Activated naive CD8-positive, alpha-beta T cell (primary cell): Measurements from ENCODE around the gene BTN2A1.
A peak's percentile ranks its signal among the peaks of the same experiment; 100 is the strongest.
"Not testable (repeated sequence)": the region's sequence is repeated elsewhere in the genome, so short reads cannot be mapped to it uniquely, and the experiment has no call there.

Source experiments
- H3K27ac Mint-ChIP-seq: one replicate; pipeline ENCODE4 v1.8.0; 2021; ENCODE audit warnings: mixed read lengths
- H3K27me3 Mint-ChIP-seq: one replicate; pipeline ENCODE4 v1.8.0; 2021; ENCODE audit warnings: mixed read lengths
- H3K36me3 Mint-ChIP-seq: one replicate; pipeline ENCODE4 v1.8.0; 2021; ENCODE audit warnings: mixed read lengths
- H3K4me1 Mint-ChIP-seq: one replicate; pipeline ENCODE4 v1.8.0; 2021; ENCODE audit warnings: low read depth, mixed read lengths
- H3K4me3 Mint-ChIP-seq: one replicate; pipeline ENCODE4 v1.8.0; 2021; ENCODE audit warnings: mild to moderate bottlenecking, mixed read lengths
- H3K9me3 Mint-ChIP-seq: one replicate; pipeline ENCODE4 v1.8.0; 2021; ENCODE audit warnings: low read depth, mixed read lengths

BTN2A1 gene

GRCh38 chr6:26447257-26447656 lies 10.5 kb upstream of the BTN2A1 start:
- no peaks in the 10 kb centered on the region for H3K9me3 Mint-ChIP-seq
- peaks cover 55% of the 10 kb centered on the region for H3K4me1 Mint-ChIP-seq
- no peak overlapping the region for H3K4me3 Mint-ChIP-seq
- no peak overlapping the region for H3K27ac Mint-ChIP-seq
- no peaks in the 10 kb centered on the region for H3K27me3 Mint-ChIP-seq
- H3K36me3 Mint-ChIP-seq: peaks cover 6% of the 10 kb centered on the region

GRCh38 chr6:26450240-26450639 lies 7.5 kb upstream of the BTN2A1 start:
- Mint-ChIP-seq H3K27ac (peak overlapping the region; percentile 64), H3K9me3 (no peaks in the 10 kb centered on the region), H3K4me3 (no peak overlapping the region), H3K4me1 (peaks cover 26% of the 10 kb centered on the region), H3K27me3 (no peaks in the 10 kb centered on the region), H3K36me3 (peaks cover 3% of the 10 kb centered on the region)

- H3K4me1 Mint-ChIP-seq: peaks cover 21% of the 10 kb centered on the region
- no peaks in the 10 kb centered on the region for H3K27me3 Mint-ChIP-seq
- no peaks in the 10 kb centered on the region for H3K36me3 Mint-ChIP-seq
- no peaks in the 10 kb centered on the region for H3K9me3 Mint-ChIP-seq
- H3K4me3 Mint-ChIP-seq: no peak overlapping the region
- peak overlapping the region; percentile 41 for H3K27ac Mint-ChIP-seq
Measured at GRCh38 chr6:26452631-26453235, 5.0 kb upstream of the BTN2A1 start.

GRCh38 chr6:26454631-26455030 lies 3.1 kb upstream of the BTN2A1 start:
- H3K27me3 Mint-ChIP-seq: no peaks in the 10 kb centered on the region
- peaks cover 2% of the 10 kb centered on the region for H3K36me3 Mint-ChIP-seq
- H3K4me3 Mint-ChIP-seq: no peak overlapping the region
- H3K4me1 Mint-ChIP-seq: peaks cover 29% of the 10 kb centered on the region
- no peaks in the 10 kb centered on the region for H3K9me3 Mint-ChIP-seq
- peak overlapping the region; percentile 64 for H3K27ac Mint-ChIP-seq

GRCh38 chr6:26455357-26455970 lies 2.3 kb upstream of the BTN2A1 start:
- Mint-ChIP-seq H3K36me3 (peaks cover 9% of the 10 kb centered on the region), H3K27me3 (no peaks in the 10 kb centered on the region), H3K4me1 (peaks cover 37% of the 10 kb centered on the region), H3K9me3 (no peaks in the 10 kb centered on the region), H3K4me3 (no peak overlapping the region), H3K27ac (peak overlapping the region; percentile 79)

GRCh38 chr6:26457264-26457805 lies 420 bp upstream of the BTN2A1 start:
- Mint-ChIP-seq H3K27me3 (no peaks in the 10 kb centered on the region), H3K36me3 (peaks cover 9% of the 10 kb centered on the region), H3K27ac (peak overlapping the region; percentile 97), H3K4me3 (peak overlapping the region; percentile 100), H3K9me3 (no peaks in the 10 kb centered on the region), H3K4me1 (peaks cover 52% of the 10 kb centered on the region)

- H3K9me3 Mint-ChIP-seq: no peaks in the 10 kb centered on the region
- H3K36me3 Mint-ChIP-seq: peaks cover 12% of the 10 kb centered on the region
- peak overlapping the region; percentile 75 for H3K27ac Mint-ChIP-seq
- H3K4me3 Mint-ChIP-seq: peak overlapping the region; percentile 86
- no peaks in the 10 kb centered on the region for H3K27me3 Mint-ChIP-seq
- H3K4me1 Mint-ChIP-seq: peaks cover 66% of the 10 kb centered on the region
Measured at GRCh38 chr6:26459023-26459810, 1.5 kb downstream of the BTN2A1 start.

GRCh38 chr6:26461353-26461752 lies 3.6 kb downstream of the BTN2A1 start:
- H3K27ac Mint-ChIP-seq, H3K9me3 Mint-ChIP-seq, H3K27me3 Mint-ChIP-seq: not testable (repeated sequence)
- Mint-ChIP-seq H3K36me3 (peaks cover 18% of the 10 kb centered on the region), H3K4me1 (peaks cover 71% of the 10 kb centered on the region), H3K4me3 (peak overlapping the region; percentile 86)

- H3K36me3 Mint-ChIP-seq: peaks cover 26% of the 10 kb centered on the region
- no peak overlapping the region for H3K4me3 Mint-ChIP-seq
- peaks cover 49% of the 10 kb centered on the region for H3K4me1 Mint-ChIP-seq
Measured at GRCh38 chr6:26464014-26464413, 6.3 kb downstream of the BTN2A1 start.

GRCh38 chr6:26464416-26465131 lies 6.8 kb downstream of the BTN2A1 start:
- Mint-ChIP-seq H3K36me3 (peaks cover 23% of the 10 kb centered on the region), H3K9me3 (no peaks in the 10 kb centered on the region), H3K27ac (peak overlapping the region; percentile 58), H3K4me3 (no peak overlapping the region), H3K27me3 (no peaks in the 10 kb centered on the region), H3K4me1 (peaks cover 43% of the 10 kb centered on the region)

More at GRCh38 chr6:26464014-26464413, 6.3 kb downstream of the BTN2A1 start:
- Mint-ChIP-seq H3K9me3 (no peaks in the 10 kb centered on the region), H3K27me3 (no peaks in the 10 kb centered on the region), H3K27ac (peak overlapping the region; percentile 36)

- no peaks in the 10 kb centered on the region for H3K9me3 Mint-ChIP-seq
- H3K27ac Mint-ChIP-seq: peak overlapping the region; percentile 73
- H3K4me1 Mint-ChIP-seq: peaks cover 31% of the 10 kb centered on the region
- no peak overlapping the region for H3K4me3 Mint-ChIP-seq
- H3K27me3 Mint-ChIP-seq: no peaks in the 10 kb centered on the region
- H3K36me3 Mint-ChIP-seq: peaks cover 16% of the 10 kb centered on the region
Measured at GRCh38 chr6:26465776-26466175, 8.0 kb downstream of the BTN2A1 start.

- Mint-ChIP-seq H3K27ac (peak overlapping the region; percentile 29), H3K9me3 (peaks cover 5% of the 10 kb centered on the region), H3K4me3 (no peak overlapping the region), H3K27me3 (no peaks in the 10 kb centered on the region), H3K4me1 (peaks cover 32% of the 10 kb centered on the region), H3K36me3 (peaks cover 24% of the 10 kb centered on the region)
Measured at GRCh38 chr6:26468829-26469228, 11.1 kb downstream of the BTN2A1 start.

GRCh38 chr6:26470643-26471042 lies 12.9 kb downstream of the BTN2A1 start:
- Mint-ChIP-seq H3K27me3 (no peaks in the 10 kb centered on the region), H3K9me3 (peaks cover 5% of the 10 kb centered on the region), H3K27ac (peak overlapping the region; percentile 74), H3K4me3 (no peak overlapping the region), H3K4me1 (peaks cover 35% of the 10 kb centered on the region), H3K36me3 (peaks cover 14% of the 10 kb centered on the region)

- peaks cover 10% of the 10 kb centered on the region for H3K36me3 Mint-ChIP-seq
- H3K27me3 Mint-ChIP-seq: no peaks in the 10 kb centered on the region
- H3K4me1 Mint-ChIP-seq: peaks cover 48% of the 10 kb centered on the region
- H3K9me3 Mint-ChIP-seq: peaks cover 5% of the 10 kb centered on the region
- H3K4me3 Mint-ChIP-seq: no peak overlapping the region
- H3K27ac Mint-ChIP-seq: peak overlapping the region; percentile 74
Measured at GRCh38 chr6:26471970-26472369, 14.2 kb downstream of the BTN2A1 start.
